Karpas-422 (cell line): ENCODE data around the gene FAM114A1. TPM values are rescaled to one million over a fixed set of nuclear protein-coding genes. Genes with fewer than 3 reads are reported as not detected.

Source experiments
- DNase-seq: peaks from one replicate; pipeline ENCODE4 v3.0.0-alpha.2; 2015
- H2AFZ ChIP-seq: fragments of 200-600 bp; sonication (generic); 2 replicates; pipeline ENCODE4 v1.6.1; 2014; ENCODE audit warnings: antibody characterized with exemption, low read length, mixed read lengths
- H3K27ac ChIP-seq: fragments of 200-600 bp; sonication (generic); 2 replicates; pipeline ENCODE4 v1.5.1; 2014; ENCODE audit warnings: mild to moderate bottlenecking, low read length, moderate library complexity
- H3K27me3 ChIP-seq: fragments of 200-600 bp; sonication (generic); 2 replicates; pipeline ENCODE4 v1.6.1; 2014; ENCODE audit warnings: low read length, mixed read lengths
- H3K36me3 ChIP-seq: fragments of 200-600 bp; sonication (generic); 2 replicates; pipeline ENCODE4 v1.6.1; 2014; ENCODE audit warnings: low read length, mixed read lengths; ENCODE audit not compliant: insufficient read depth
- H3K4me1 ChIP-seq: fragments of 200-600 bp; sonication (generic); 2 replicates; pipeline ENCODE4 v1.6.1; 2014; ENCODE audit warnings: mild to moderate bottlenecking, low read length, mixed read lengths
- H3K4me2 ChIP-seq: fragments of 200-600 bp; sonication (generic); 2 replicates; pipeline ENCODE4 v1.6.1; 2014; ENCODE audit warnings: low read length, low read depth, mild to moderate bottlenecking; ENCODE audit not compliant: poor library complexity, severe bottlenecking
- H3K4me3 ChIP-seq: fragments of 200-600 bp; sonication (generic); 2 replicates; pipeline ENCODE4 v1.5.1; 2014; ENCODE audit warnings: mild to moderate bottlenecking, antibody characterized with exemption, low read length, mixed read lengths
- H3K79me2 ChIP-seq: fragments of 200-600 bp; sonication (generic); 2 replicates; pipeline ENCODE4 v1.6.1; 2014; ENCODE audit warnings: mild to moderate bottlenecking, low read length, mixed read lengths
- H3K9ac ChIP-seq: fragments of 200-600 bp; sonication (generic); 2 replicates; pipeline ENCODE4 v1.6.0; 2014; ENCODE audit warnings: low read length
- H3K9me2 ChIP-seq: fragments of 200-600 bp; sonication (generic), shearing (Covaris generic); replicated peaks from 2 replicates; pipeline ENCODE4 v1.6.0; 2014; ENCODE audit warnings: mild to moderate bottlenecking, low read length, moderate library complexity; ENCODE audit not compliant: insufficient read depth
- H3K9me3 ChIP-seq: fragments of 300-700, 200-600 bp; sonication (generic); 2 replicates; pipeline ENCODE4 v1.6.1; 2014; ENCODE audit warnings: low read length, mixed read lengths
- H4K20me1 ChIP-seq: fragments of 200-600 bp; sonication (generic); 2 replicates; pipeline ENCODE4 v1.6.1; 2014; ENCODE audit warnings: mild to moderate bottlenecking, antibody characterized with exemption, low read length, low read depth; ENCODE audit not compliant: insufficient read depth
- total RNA-seq: library from RNA; depleted of rRNA; stranded (reverse); fragments of >200 nt; shearing (Covaris generic); gene quantifications from 2 replicates; pipeline ENCODE4 v1.2.3, GENCODE V29; 2014; ENCODE audit warnings: low replicate concordance

FAM114A1 gene
- total RNA-seq, 1 experiment from 2014 or later = 1.6 TPM

DNA sequence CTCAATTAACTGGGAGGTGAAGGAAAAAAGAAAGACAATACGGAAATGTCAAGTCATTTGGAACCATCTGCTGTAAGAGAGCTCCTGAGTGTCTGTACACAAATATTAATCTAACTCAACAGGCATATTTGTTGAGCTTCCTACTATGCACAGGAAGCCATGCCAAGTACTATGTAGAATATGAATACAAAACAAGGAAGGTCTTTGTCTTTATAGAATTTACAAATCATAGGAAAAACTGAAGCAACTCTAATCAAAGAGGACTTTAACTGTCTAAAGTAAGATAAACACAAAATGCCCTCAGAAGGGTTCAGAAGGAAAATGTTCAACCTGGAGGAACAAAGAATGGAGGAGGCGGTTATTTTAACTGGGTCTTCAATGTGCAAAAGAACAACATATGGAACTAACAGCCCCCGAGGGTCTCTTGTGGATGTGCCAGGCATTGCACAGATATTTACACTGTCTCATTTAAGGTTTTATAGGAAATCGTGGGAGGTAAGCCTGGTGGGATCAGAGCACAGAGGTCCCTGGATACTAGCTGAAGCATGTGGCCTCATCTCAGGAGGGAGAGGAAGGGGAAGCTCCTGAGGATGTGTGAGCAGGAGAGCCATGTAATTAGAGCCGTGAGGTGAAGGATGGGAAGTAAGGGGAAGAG, 5.8 kb downstream of the FAM114A1 start:
- H2AFZ ChIP-seq = no peak overlapping the region
- H3K27ac ChIP-seq = no peak overlapping the region
- H3K4me3 ChIP-seq = no peak overlapping the region
- H4K20me1 ChIP-seq = no peaks in the 10 kb centered on the region
- no peaks in the 10 kb centered on the region for H3K9me2 ChIP-seq
- no peak overlapping the region for H3K4me2 ChIP-seq
- no peaks in the 10 kb centered on the region for H3K27me3 ChIP-seq
- no peaks in the 10 kb centered on the region for H3K9me3 ChIP-seq
- H3K9ac ChIP-seq = no peak overlapping the region
- peaks cover under 1% of the 10 kb centered on the region for H3K4me1 ChIP-seq
- peak; percentile 43 for DNase-seq
- no peaks in the 10 kb centered on the region for H3K36me3 ChIP-seq
- no peaks in the 10 kb centered on the region for H3K79me2 ChIP-seq

DNA sequence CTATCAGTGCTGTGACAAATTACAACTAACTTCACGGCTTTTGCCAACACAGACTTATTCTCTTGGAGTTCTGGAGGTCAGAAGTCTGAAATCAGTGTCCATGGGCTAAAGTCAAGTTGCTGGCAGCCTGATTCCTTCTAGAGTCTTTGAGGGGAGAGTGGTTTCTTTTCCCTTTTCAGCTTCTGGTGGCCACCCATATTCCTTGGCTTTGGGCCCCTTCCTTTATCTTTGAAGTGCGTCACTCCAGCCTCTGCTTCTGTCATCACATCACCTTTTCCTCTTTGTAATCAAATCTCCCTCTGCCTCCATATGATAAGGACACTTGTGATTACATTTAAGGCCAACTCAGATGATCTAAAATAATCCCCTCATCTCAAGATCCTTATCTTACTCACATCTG, 9.0 kb downstream of the FAM114A1 start:
- H3K4me3 ChIP-seq = no peak overlapping the region
- H3K9me3 ChIP-seq = no peaks in the 10 kb centered on the region
- H3K9ac ChIP-seq = no peak overlapping the region
- H3K27ac ChIP-seq = no peak overlapping the region
- H3K4me1 ChIP-seq = no peaks in the 10 kb centered on the region
- no peak overlapping the region for H2AFZ ChIP-seq
- no peak overlapping the region for H3K4me2 ChIP-seq
- H3K36me3 ChIP-seq = no peaks in the 10 kb centered on the region
- H3K27me3 ChIP-seq = no peaks in the 10 kb centered on the region
- peak; percentile 20 for DNase-seq
- H4K20me1 ChIP-seq = no peaks in the 10 kb centered on the region
- H3K9me2 ChIP-seq = no peaks in the 10 kb centered on the region
- no peaks in the 10 kb centered on the region for H3K79me2 ChIP-seq

DNA sequence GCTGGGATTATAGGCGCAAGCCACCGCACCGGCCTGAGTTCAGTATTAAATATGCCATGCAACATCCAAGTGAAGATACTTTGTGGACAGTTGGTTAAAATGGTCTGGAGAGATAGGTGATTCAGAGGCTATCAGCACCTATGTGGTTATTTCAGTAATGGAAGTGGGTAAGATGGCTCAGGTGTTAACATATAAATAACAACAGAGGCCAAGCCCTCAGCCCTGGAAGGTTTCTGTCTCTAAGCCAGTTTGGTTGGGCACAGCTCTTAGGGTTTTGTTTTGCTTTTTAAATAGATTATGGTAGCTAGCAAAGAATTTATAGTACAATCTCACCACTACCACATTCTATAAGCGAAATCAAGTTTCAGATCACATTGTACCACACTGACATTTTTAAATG, 16.6 kb downstream of the FAM114A1 start:
- no peak for DNase-seq
- no peak overlapping the region for H2AFZ ChIP-seq
- H3K4me1 ChIP-seq = no peaks in the 10 kb centered on the region
- no peak overlapping the region for H3K4me2 ChIP-seq
- no peaks in the 10 kb centered on the region for H4K20me1 ChIP-seq
- H3K36me3 ChIP-seq = no peaks in the 10 kb centered on the region
- no peaks in the 10 kb centered on the region for H3K27me3 ChIP-seq
- H3K9me2 ChIP-seq = no peaks in the 10 kb centered on the region
- H3K79me2 ChIP-seq = no peaks in the 10 kb centered on the region
- no peak overlapping the region for H3K9ac ChIP-seq
- no peak overlapping the region for H3K4me3 ChIP-seq
- H3K27ac ChIP-seq = no peak overlapping the region
- H3K9me3 ChIP-seq = no peaks in the 10 kb centered on the region

DNA sequence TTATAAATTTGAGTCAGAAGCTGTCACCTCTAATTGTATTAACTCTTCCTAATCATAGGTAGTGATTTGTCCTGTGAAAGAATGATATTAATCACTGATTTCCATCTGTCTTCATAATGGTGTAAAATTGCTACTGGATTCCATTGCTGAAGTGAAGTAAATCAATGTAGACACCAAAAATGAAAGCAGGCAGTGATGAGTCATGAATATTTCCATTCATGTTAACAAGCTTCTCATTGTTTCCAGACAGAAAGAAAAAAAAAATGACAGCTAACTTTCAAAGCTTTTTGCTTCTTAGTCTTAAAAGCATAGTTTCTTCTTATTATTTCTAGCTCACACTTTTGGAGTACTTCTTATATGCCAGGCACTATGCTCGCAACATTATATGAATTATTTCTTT, 21.5 kb downstream of the FAM114A1 start:
- no peaks in the 10 kb centered on the region for H4K20me1 ChIP-seq
- H3K4me1 ChIP-seq = no peaks in the 10 kb centered on the region
- H3K27ac ChIP-seq = no peak overlapping the region
- no peak overlapping the region for H3K4me2 ChIP-seq
- H3K4me3 ChIP-seq = no peak overlapping the region
- H3K9me3 ChIP-seq = no peaks in the 10 kb centered on the region
- no peaks in the 10 kb centered on the region for H3K36me3 ChIP-seq
- H3K9ac ChIP-seq = no peak overlapping the region
- H3K9me2 ChIP-seq = no peaks in the 10 kb centered on the region
- H3K27me3 ChIP-seq = no peaks in the 10 kb centered on the region
- no peaks in the 10 kb centered on the region for H3K79me2 ChIP-seq
- H2AFZ ChIP-seq = no peak overlapping the region
- DNase-seq = no peak

DNA sequence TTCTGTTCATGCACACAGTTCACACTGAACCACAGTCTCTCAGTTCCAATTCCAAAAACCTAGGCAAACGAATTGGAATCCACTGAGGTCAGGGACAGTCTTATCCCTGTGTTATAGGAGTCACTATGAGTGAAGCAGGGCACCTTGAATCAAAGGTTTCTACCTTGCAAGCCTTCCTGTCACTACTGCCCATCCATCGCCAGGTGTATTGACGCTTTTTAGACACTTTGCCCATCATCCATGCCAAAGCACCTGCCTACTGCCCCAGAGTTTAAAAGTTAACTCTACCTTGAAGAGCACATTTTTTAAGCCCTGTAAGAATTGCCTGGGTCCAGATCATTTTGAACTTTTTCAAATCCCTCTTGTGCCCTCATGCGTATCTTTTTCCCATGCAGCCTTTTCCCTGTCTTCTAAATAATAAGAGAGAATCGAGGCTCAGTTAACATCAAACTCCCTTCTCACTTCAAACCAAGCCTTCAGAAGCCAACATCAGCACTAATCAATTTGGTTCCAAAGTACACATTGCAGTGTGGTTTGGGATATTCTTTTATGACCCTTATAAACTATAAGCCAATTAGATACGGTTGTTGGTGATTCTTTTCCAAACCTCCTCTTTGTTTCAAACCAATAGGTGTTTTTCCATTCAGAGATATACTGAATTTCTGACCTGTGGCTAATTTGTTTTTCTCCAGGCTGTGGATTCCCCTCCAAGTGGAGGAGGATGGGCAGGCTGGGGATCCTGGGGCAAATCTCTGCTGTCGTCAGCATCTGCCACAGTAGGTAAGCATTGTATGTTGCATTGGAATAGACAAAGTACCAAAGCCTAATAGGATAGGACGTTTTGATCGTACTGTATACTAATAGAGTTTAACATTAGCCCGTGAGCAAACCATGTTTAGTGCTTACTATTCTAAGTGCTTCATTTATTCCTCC, 23.7 kb downstream of the FAM114A1 start:
- H3K9me2 ChIP-seq = no peaks in the 10 kb centered on the region
- no peaks in the 10 kb centered on the region for H3K9me3 ChIP-seq
- no peak overlapping the region for H2AFZ ChIP-seq
- H3K4me1 ChIP-seq = no peaks in the 10 kb centered on the region
- H3K9ac ChIP-seq = no peak overlapping the region
- H4K20me1 ChIP-seq = no peaks in the 10 kb centered on the region
- DNase-seq = no peak
- no peak overlapping the region for H3K4me3 ChIP-seq
- no peak overlapping the region for H3K4me2 ChIP-seq
- H3K27me3 ChIP-seq = no peaks in the 10 kb centered on the region
- no peaks in the 10 kb centered on the region for H3K36me3 ChIP-seq
- H3K79me2 ChIP-seq = no peaks in the 10 kb centered on the region
- no peak overlapping the region for H3K27ac ChIP-seq

DNA sequence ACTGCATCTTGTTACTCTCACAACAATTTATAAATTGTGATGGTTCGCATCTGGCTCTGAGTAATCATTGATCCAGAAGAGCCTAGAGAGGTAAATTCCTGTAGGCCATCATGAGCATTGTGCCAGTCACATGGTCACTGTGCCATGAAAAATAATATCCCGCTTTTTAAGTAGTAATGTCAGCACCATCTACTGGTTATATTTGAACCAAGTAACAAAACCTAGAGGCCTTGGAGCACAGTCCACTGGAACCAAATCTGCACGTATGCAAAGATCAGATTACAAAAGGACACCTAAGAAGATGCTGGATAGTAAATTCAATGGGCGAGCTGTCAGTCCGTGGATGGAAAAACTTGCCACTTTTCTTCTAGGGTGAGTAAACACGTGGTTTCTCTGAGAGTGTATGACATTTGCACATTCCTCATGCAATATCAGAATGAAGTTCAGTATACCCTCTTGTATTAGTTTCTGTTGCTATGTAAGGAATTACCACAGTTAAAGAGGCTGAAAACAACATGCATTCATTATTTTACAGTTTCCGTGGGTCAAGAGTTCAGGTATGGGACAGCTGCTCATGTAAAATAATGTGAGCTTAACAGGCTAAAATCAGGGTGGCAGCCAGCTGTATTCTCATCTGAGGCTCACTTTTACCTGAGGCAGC, 26.8 kb downstream of the FAM114A1 start:
- Histone ChIP-seq H3K4me3 (no peak overlapping the region), H3K9ac (no peak overlapping the region), H3K36me3 (no peaks in the 10 kb centered on the region), H3K9me2 (no peaks in the 10 kb centered on the region), H3K27ac (no peak overlapping the region), H3K79me2 (no peaks in the 10 kb centered on the region), H3K4me1 (no peaks in the 10 kb centered on the region), H4K20me1 (no peaks in the 10 kb centered on the region), H3K4me2 (no peak overlapping the region), H3K9me3 (no peaks in the 10 kb centered on the region), H3K27me3 (no peaks in the 10 kb centered on the region), H2AFZ (no peak overlapping the region)
- DNase-seq = no peak

DNA sequence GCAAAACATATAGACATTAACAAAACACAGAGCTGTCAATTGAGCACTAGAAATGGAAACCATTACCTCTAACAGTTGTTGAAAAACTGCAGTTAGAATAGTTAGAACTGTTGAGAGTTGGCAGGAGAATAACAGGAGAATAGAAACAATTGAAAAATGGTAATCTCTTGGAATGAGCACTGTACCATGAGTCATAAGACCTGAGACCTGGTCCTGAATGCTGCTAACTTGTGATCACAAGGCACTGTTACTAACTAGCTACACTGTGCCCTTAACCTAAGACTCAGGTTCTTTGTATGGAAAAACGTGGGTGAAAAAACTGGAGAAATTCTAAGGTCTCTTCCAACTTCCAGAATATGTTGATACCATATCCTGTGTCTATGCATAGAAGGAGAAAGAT, 29.3 kb downstream of the FAM114A1 start:
- H4K20me1 ChIP-seq = no peaks in the 10 kb centered on the region
- no peaks in the 10 kb centered on the region for H3K9me2 ChIP-seq

DNA sequence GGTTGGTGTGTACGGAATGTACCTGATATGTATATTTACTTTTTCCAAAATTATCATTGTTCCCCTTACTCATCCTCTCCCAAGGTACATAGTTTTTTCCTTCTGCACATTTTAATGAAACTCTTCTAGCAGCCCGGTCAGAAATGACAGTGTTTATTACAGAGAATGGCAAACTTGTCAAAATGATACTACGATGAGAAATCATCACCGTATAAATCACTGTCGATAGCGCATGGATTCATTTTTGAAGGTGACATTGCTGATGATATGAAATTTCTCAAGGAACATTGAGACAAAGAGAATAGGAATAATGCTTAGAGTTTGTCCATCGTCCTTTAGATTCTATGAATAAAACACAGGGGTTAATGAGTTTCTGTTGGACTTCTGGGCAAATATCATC, 30.6 kb downstream of the FAM114A1 start:
- Histone ChIP-seq H3K27me3 (no peaks in the 10 kb centered on the region), H4K20me1 (no peaks in the 10 kb centered on the region), H3K9me3 (no peaks in the 10 kb centered on the region), H3K4me3 (no peak overlapping the region), H3K36me3 (no peaks in the 10 kb centered on the region), H3K4me1 (peaks cover 4% of the 10 kb centered on the region; the same call in 1 of the 2 replicates), H3K9me2 (no peaks in the 10 kb centered on the region), H3K27ac (no peak overlapping the region), H3K79me2 (no peaks in the 10 kb centered on the region), H3K4me2 (no peak overlapping the region), H3K9ac (no peak overlapping the region), H2AFZ (no peak overlapping the region)
- no peak for DNase-seq

More for the DNA sequence above, 29.3 kb downstream of the FAM114A1 start:
- Histone ChIP-seq H3K4me1 (no peaks in the 10 kb centered on the region), H3K4me2 (no peak overlapping the region), H3K4me3 (no peak overlapping the region), H2AFZ (no peak overlapping the region), H3K27ac (no peak overlapping the region), H3K27me3 (no peaks in the 10 kb centered on the region), H3K9me3 (no peaks in the 10 kb centered on the region), H3K36me3 (no peaks in the 10 kb centered on the region), H3K79me2 (no peaks in the 10 kb centered on the region), H3K9ac (no peak overlapping the region)
- DNase-seq = no peak
